Hepatocyte (in vitro differentiated cells): ENCODE data around the gene PVR.

Experiments used
- EZH2 ChIP-seq: fragments of 200-600 bp; sonication (generic); IDR thresholded peaks from 2 replicates; pipeline ENCODE4 v1.6.1; 2016; ENCODE audit warnings: antibody characterized with exemption, mild to moderate bottlenecking, borderline replicate concordance
- TF ChIP-seq, protein P1 (sequence below): fragments of 200-600 bp; sonication (generic); IDR thresholded peaks from 2 replicates; pipeline ENCODE4 v1.5.1; 2016; ENCODE audit warnings: antibody characterized with exemption, mild to moderate bottlenecking; ENCODE audit not compliant: poor library complexity

DNA sequence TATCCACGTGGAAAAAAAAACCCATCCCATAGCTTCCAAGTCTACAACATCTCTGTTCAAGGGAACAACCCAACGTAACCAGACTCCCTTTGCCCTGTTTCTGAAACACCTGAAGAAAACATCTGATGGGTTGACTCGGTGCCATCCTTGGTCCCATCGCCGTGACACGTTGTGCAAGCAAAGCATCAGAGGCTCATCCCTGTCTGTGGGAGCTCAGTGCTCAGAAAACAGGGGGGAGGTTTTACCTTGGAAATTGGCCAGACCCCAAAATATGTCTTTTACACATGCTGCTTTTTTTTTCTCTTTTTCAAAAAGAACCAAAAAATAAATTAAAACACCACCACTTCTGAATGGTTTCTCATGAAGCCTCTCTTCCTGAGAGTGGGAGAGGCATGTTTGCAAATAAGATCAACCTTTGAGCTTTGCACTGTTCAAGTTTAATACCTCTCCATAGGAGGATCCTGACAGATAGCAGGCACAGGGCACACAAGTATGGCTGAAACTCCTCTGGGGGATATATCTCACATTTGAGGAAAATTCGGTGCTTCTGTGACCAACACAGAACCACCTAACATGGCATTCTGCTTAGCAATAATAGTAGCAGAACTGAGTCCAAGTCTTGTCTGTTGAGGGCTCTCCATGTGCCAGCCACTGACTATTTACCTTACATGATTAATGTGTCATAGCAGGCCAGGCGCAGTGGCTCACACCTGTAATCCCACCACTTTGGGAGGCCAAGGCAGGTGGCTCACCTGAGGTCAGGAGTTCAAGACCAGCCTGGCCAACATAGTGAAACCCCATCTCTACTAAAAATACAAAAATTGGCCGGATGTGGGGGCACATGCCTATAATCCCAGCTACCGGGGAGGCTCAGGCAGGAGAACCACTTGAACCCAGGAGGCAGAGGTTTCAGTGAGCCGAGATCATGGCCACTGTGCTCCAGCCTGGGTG, 7.0 kb upstream of the PVR start:
- TF ChIP-seq, protein P1, sequence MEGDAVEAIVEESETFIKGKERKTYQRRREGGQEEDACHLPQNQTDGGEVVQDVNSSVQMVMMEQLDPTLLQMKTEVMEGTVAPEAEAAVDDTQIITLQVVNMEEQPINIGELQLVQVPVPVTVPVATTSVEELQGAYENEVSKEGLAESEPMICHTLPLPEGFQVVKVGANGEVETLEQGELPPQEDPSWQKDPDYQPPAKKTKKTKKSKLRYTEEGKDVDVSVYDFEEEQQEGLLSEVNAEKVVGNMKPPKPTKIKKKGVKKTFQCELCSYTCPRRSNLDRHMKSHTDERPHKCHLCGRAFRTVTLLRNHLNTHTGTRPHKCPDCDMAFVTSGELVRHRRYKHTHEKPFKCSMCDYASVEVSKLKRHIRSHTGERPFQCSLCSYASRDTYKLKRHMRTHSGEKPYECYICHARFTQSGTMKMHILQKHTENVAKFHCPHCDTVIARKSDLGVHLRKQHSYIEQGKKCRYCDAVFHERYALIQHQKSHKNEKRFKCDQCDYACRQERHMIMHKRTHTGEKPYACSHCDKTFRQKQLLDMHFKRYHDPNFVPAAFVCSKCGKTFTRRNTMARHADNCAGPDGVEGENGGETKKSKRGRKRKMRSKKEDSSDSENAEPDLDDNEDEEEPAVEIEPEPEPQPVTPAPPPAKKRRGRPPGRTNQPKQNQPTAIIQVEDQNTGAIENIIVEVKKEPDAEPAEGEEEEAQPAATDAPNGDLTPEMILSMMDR, result no peak
- TF ChIP-seq EZH2, result no peak
